ENCODE measurements around the gene STRA6. TPM values are rescaled to one million over a fixed set of nuclear protein-coding genes. Genes with fewer than 3 reads are reported as not detected.

The STRA6 gene
- total and polyA plus RNA-seq, 2 of the 8 experiments (the other 6 are each of a cell fraction or from before 2014, with no cell fraction given), result 9.3 to 14.5 TPM

DNA sequence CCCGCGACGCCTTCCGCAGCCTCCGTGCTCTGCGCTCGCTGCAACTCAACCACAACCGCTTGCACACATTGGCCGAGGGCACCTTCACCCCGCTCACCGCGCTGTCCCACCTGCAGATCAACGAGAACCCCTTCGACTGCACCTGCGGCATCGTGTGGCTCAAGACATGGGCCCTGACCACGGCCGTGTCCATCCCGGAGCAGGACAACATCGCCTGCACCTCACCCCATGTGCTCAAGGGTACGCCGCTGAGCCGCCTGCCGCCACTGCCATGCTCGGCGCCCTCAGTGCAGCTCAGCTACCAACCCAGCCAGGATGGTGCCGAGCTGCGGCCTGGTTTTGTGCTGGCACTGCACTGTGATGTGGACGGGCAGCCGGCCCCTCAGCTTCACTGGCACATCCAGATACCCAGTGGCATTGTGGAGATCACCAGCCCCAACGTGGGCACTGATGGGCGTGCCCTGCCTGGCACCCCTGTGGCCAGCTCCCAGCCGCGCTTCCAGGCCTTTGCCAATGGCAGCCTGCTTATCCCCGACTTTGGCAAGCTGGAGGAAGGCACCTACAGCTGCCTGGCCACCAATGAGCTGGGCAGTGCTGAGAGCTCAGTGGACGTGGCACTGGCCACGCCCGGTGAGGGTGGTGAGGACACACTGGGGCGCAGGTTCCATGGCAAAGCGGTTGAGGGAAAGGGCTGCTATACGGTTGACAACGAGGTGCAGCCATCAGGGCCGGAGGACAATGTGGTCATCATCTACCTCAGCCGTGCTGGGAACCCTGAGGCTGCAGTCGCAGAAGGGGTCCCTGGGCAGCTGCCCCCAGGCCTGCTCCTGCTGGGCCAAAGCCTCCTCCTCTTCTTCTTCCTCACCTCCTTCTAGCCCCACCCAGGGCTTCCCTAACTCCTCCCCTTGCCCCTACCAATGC lies 27.1 kb downstream of the STRA6 start:
- Histone ChIP-seq H3K4me2 (ENCODE audit: insufficient read depth in 1 of 2, low read depth in 2 of 2, low read length in 2 of 2) (no peak overlapping the region), H2AK5ac (ENCODE audit: low read depth, low read length) (no peak overlapping the region), H3K23ac (ENCODE audit: insufficient read length) (no peak overlapping the region), H3K18ac (ENCODE audit: extremely low read depth, low read length) (no peak overlapping the region), H3K4ac (replicated peaks; ENCODE audit: insufficient read length, low read depth, low read length) (no peak overlapping the region), H4K20me1 (replicated peaks in 1 of 2; ENCODE audit: control insufficient read depth in 1 of 2, insufficient read depth in 2 of 2, low read length in 2 of 2) (peaks cover 0 to 2% of the 10 kb centered on the region in 2 experiments), H2AFZ (ENCODE audit: low read length) (no peak overlapping the region), H4K91ac (replicated peaks; ENCODE audit: insufficient read length, low read length) (no peak overlapping the region), H2BK120ac (replicated peaks; ENCODE audit: low read depth, low read length) (no peak overlapping the region), H4K5ac (ENCODE audit: insufficient read length, low read depth, low read length) (no peak overlapping the region), H2BK15ac (ENCODE audit: low read length) (peak overlapping the region; percentile 40; the same call in 1 of the 2 replicates), H3K9me3 (ENCODE audit: insufficient read depth in 2 of 2, low read depth in 1 of 2, low read length in 1 of 2) (no peaks in the 10 kb centered on the region), H3K79me2 (ENCODE audit: control insufficient read depth in 1 of 2, insufficient read depth in 2 of 2, low read length in 2 of 2) (no peaks in the 10 kb centered on the region), H3K27me3 (replicated peaks in 1 of 4; ENCODE audit: control insufficient read depth in 3 of 4, extremely low read depth in 1 of 4, insufficient read depth in 3 of 4, low read length in 3 of 4) (no peaks in the 10 kb centered on the region; a peak in 3 of 7 replicates), H3K56ac (replicated peaks; ENCODE audit: insufficient read length, low read depth, low read length) (no peak overlapping the region), H2BK12ac (ENCODE audit: low read depth, low read length) (peak overlapping the region; percentile 91; the same call in 1 of the 2 replicates), H3K9ac (replicated peaks in 1 of 4; ENCODE audit: extremely low read depth in 1 of 4, low read depth in 3 of 4, low read length in 3 of 4) (no peak overlapping the region), H3K79me1 (ENCODE audit: low read depth, low read length) (no peaks in the 10 kb centered on the region), H3K36me3 (ENCODE audit: control insufficient read depth in 2 of 4, insufficient read depth in 4 of 4, low read length in 3 of 4) (no peaks in the 10 kb centered on the region), H2BK20ac (ENCODE audit: low read length) (no peak overlapping the region), H2BK5ac (ENCODE audit: low read depth, low read length) (peak overlapping the region; percentile 16), H3K14ac (ENCODE audit: insufficient read length) (no peak overlapping the region), H3K27ac (ENCODE audit: low read depth, low read length) (no peak overlapping the region), H3K4me1 (replicated peaks in 1 of 4; ENCODE audit: control insufficient read depth in 3 of 4, insufficient read depth in 4 of 4, low read length in 3 of 4) (peaks cover 0 to 20% (median 12%) of the 10 kb centered on the region in 4 experiments; a peak in 5 of 7 replicates), H3K23me2 (ENCODE audit: low read depth, low read length) (no peaks in the 10 kb centered on the region; the same call in 1 of the 2 replicates), H4K8ac (ENCODE audit: extremely low read depth, insufficient read depth, low read length) (no peak overlapping the region), H3K4me3 (ENCODE audit: extremely low read depth in 1 of 4, insufficient read depth in 2 of 4, low read depth in 3 of 4, low read length in 4 of 4) (no peak overlapping the region)
- POLR2A ChIA-PET (ENCODE audit: partially characterized antibody), result interaction anchor here (0.8 to 2.7 kb wide), 14 partner anchors 10 to 114 kb away, joined by 3 to 14 read pairs (median 4); partner anchors contain the start of gene STRA6
- DNase-seq (ENCODE audit: low read depth in 1 of 2, low spot score in 2 of 2), result no peak
- no peak for FAIRE-seq
- CTCF ChIA-PET (ENCODE audit: partially characterized antibody), result interaction anchor here (0.5 to 3.3 kb wide), 19 partner anchors 13 to 145 kb away, joined by 3 to 13 read pairs (median 5); partner anchors contain the start of gene STRA6
- 93% methylated on average over 45 of the region's 45 CpGs; no CpG with 5 or more reads in 1 of the 2 experiments for WGBS, 2 experiments (ENCODE audit: extremely low coverage in 1 of 2, insufficient coverage in 1 of 2, insufficient read length in 1 of 2, insufficient replicate concordance in 2 of 2, low coverage in 1 of 2, low lambda C conversion rate in 2 of 2, missing lambda C conversion rate in 1 of 2)
- TF ChIP-seq TEAD4 (IDR thresholded peaks at IDR 0.05; ENCODE audit: low read depth, low read length) (no peak), NRF1 (IDR thresholded peaks at IDR 0.05; ENCODE audit: low read depth, low read length) (no peak), RXRA (IDR thresholded peaks at IDR 0.05; ENCODE audit: insufficient read depth, low read depth, low read length) (no peak), CHD2 (IDR thresholded peaks at IDR 0.05; ENCODE audit: low read length) (no peak), PHF8 (conservative IDR thresholded peaks at IDR 0.05; ENCODE audit: low read depth, low read length) (no peak), EGR1 (IDR thresholded peaks at IDR 0.05; ENCODE audit: borderline replicate concordance, low read depth, low read length) (no peak), CBX8 (IDR thresholded peaks at IDR 0.05; ENCODE audit: borderline replicate concordance, low read depth, low read length) (no peak), RNF2 (IDR thresholded peaks at IDR 0.05; ENCODE audit: borderline replicate concordance, low read depth, low read length, missing control alignments, poor library complexity, severe bottlenecking) (no peak)
- TF ChIP-seq, protein P1, sequence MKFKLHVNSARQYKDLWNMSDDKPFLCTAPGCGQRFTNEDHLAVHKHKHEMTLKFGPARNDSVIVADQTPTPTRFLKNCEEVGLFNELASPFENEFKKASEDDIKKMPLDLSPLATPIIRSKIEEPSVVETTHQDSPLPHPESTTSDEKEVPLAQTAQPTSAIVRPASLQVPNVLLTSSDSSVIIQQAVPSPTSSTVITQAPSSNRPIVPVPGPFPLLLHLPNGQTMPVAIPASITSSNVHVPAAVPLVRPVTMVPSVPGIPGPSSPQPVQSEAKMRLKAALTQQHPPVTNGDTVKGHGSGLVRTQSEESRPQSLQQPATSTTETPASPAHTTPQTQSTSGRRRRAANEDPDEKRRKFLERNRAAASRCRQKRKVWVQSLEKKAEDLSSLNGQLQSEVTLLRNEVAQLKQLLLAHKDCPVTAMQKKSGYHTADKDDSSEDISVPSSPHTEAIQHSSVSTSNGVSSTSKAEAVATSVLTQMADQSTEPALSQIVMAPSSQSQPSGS (IDR thresholded peaks at IDR 0.05; ENCODE audit: low read length), result no peak

Measured in H1 (cell line).